Activated CD8-positive, alpha-beta memory T cell treated with anti-CD3 and anti-CD28 coated beads for 24 hours (primary cell): ENCODE data around the gene DAND5.
"Not testable (repeated sequence)": the region's sequence is repeated elsewhere in the genome, so short reads cannot be mapped to it uniquely, and the experiment has no call there.

Experiments
- DNase-seq: peaks from one replicate; pipeline ENCODE4 v3.0.0-alpha.2; 2020

DAND5 gene

GRCh38 chr19:12967907-12968306 is 1.5 kb upstream of the DAND5 start:
- DNase-seq: no peak

DNA sequence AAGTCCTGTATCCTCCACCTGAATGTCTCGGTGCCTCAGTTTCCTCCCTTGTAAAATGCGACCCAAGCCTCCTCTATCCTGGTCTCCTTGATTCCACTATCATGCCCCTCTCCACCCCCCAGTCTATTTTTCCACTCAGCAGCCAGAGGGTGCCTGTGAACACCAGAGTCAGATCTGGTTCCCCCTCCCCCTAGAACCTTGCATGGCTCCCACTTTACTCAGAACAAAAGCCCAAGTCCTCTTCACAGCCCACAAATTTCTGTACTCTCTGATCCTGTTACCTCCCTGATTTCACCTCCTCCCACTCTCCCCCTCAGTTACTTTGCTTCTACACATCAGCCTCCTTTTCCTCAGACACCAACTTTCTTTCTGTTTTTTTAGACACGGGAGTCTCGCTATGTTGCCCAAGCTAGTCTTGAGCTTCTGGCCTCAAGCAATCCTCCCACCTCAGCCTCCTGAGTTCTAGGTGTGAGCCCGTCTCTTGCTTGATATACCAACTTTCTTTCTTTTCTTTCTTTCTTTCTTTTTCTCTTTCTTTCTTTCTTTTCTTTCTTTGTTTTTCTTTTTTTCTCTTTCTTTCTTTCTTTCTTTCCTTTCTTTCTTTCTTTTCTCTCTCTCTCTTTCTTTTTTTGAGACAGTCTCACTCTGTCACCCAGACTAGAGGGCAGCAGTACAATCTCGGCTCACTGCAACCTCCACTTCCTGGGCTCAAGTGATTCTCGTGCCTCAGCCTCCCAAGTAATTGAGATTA is 869 bp downstream of the DAND5 start:
- no peak for DNase-seq

- no peak for DNase-seq
Measured at GRCh38 chr19:12973236-12973635, 3.9 kb downstream of the DAND5 start.

DNA sequence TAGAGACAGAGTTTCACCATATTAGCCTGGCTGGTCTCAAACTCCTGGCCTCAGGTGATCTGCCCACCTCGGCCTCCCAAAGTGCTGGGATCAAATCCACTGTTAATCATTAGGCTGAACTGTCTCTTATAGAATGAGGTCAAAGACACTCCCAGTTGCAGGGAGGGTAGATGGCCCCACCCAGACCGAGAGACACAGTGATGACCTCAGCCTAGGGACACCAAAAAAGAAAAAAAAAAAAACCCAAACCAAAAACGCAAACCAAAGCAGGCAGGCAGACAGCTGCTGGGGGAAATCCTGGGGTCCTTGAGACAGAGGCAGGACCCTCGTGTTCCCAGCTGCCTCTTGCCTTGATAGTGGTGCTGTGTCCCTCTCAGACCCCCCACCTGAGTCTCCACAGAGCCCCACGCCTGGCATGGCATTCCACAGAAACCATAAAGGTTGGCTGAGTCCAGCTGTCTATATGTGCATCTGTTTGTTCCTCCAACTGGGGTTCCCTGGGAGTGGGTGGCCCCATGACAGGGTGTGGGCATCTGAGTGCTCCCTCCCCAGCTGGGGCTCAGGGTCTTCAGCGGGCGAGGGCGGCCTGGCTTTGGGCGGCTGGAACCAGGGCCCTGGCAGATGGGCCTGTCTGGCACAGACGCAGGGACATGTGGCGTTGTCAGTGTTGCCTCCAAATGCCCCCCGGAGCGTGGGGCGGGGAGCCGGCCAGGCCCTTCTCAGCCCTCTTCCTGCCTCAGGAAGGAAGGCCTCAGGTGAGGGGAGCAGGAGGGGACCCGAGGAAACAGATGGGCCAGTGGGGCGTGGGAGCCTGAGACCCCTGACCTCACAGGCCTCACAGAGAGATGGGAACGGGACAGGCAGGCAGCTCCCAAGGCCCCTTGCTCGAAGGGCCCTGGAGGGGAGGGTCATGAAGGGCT is 5.2 kb downstream of the DAND5 start:
- no peak for DNase-seq

GRCh38 chr19:12975221-12975741 is 5.9 kb downstream of the DAND5 start:
- DNase-seq: no peak

GRCh38 chr19:12976109-12976508 is 6.7 kb downstream of the DAND5 start:
- DNase-seq: not testable (repeated sequence)

GRCh38 chr19:12979974-12980373 is 10.6 kb downstream of the DAND5 start:
- no peak for DNase-seq

DNA sequence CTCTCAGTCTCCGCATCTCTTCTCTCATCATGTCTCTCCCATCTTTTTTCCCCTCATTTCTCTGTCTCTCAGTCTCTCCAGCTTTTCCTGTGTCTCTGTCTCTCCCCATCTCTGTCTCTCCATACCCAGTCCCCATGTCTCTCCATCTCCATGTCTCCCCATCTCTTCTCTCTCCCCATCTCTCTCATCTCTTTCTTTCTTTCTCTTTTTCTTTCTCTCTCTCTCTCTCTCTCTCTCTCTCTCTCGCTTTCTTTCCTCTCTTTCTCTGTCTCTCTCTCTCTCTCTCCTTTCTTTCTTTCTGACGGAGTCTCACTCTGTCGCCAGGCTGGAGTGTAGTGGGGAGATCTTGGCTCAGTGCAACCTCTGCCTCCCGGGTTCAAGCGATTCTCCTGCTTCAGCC is 13.3 kb downstream of the DAND5 start:
- no peak for DNase-seq

GRCh38 chr19:12983091-12983490 is 13.7 kb downstream of the DAND5 start:
- no peak for DNase-seq

DNA sequence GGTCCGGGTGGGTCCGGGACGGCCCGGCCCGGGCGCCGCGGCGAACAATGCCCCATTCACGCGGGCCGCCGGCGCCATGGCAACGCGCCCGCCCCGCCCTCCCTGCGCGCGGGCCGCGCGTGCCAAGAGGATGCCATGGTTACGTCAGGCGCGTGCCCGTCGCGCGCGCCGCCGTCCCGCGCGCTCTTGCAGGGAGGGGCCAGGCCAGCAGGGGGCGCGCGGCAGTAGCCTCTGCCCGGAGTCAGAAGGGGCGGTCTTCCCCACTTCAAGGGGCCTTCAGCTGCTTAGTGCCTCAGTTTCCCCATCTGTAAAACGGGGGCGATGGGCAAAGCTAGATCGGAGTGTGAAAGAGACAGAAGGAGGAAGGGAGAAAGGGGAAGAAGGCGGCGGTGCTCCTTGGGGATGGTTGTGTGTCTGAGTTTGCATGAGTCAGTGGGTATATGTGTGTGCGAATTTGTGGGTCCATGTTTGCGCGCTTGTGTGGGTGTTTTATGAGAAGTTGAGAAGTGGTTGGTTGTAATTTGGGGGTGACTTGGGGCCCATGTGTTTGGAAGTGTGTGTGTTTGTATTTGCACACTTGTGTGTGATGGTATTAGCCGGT is 14.3 kb downstream of the DAND5 start:
- peak; percentile 95 for DNase-seq

DNA sequence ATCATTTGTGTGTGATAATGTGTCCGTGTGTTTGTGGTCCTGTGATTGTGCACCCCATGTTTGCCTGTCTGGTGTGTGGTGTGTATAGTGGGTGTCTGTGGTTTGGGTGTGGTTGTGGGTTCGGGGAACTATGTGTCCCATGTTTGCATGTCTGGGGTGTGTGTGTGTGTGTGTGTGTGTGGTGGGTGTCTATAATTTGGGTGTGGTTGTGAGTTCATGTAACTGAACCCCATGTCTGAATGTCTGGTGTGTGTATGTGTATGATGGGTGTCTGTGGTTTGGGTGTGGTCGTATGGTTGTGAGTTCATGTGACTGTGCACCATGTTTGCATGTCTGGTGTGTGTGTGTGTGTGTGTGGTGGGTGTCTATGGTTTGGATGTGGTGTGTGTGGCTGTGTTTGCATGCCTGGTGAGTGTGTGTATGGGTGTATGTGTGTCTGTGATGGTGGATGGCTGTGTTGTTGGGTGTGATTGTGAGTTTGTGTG is 14.8 kb downstream of the DAND5 start:
- no peak for DNase-seq

GRCh38 chr19:12984683-12985048 is 15.3 kb downstream of the DAND5 start:
- DNase-seq: no peak

DNA sequence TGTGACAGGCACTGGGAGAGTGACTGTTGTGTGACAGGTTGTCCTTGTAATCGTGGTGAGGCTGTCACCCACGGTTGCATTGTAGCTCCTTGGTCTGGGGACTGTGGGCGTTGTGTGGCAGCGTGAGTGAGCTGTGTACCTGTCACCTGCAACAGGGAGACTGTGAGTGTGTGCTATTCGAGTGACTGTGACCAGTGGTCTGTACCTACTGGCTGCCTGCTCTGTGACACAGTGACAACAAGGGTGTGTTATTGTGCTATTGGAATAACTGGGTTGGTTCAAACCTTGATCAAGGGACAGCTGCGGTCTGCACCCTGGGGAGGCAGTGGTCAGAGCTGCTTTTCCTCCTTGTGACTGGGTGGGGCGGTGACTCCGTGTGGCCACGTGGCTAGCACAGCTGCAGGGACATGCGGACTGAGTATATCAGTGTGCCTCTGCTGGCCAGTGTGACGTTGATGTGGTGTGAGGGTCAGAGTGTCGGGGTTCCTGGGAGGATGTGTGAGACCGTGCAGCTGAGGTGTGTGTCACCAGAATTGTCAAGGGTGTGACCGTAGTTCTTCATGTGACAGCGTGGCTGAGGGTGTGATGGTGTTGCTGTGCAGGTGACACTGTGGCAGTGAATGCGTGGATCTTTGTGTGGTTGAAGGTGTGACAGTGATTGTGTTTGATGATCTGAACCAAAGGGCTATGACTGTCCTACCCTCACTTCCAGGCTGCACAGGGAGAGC is 15.8 kb downstream of the DAND5 start:
- no peak for DNase-seq

- DNase-seq: no peak
Measured at GRCh38 chr19:12986726-12987125, 17.4 kb downstream of the DAND5 start.

DNA sequence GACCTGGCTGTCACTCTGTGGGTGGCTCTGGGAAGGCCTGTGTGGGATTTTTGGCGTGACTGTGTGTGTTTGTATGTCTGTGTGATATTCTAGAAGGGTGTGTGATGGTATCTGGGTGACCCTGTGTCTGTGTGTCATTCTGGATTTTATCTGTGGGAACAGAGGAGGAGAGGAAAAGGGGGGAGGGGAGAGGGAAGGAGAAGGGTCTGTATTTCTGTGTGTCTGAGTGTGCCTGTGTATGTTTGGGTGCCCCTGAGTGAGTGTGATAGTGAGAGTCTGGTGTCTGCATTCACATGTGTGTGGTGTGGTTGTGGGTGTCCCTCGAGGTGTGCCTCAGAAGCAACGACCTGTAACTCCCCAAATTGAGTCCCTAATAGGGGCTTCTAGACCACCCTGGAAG is 17.8 kb downstream of the DAND5 start:
- no peak for DNase-seq

- DNase-seq: no peak
Measured at GRCh38 chr19:12987781-12988180, 18.4 kb downstream of the DAND5 start.

GRCh38 chr19:12990431-12990830 is 21.1 kb downstream of the DAND5 start:
- no peak for DNase-seq

- DNase-seq: no peak
Measured at GRCh38 chr19:12990853-12991252, 21.5 kb downstream of the DAND5 start.

GRCh38 chr19:12991296-12991695 is 21.9 kb downstream of the DAND5 start:
- no peak for DNase-seq

DNA sequence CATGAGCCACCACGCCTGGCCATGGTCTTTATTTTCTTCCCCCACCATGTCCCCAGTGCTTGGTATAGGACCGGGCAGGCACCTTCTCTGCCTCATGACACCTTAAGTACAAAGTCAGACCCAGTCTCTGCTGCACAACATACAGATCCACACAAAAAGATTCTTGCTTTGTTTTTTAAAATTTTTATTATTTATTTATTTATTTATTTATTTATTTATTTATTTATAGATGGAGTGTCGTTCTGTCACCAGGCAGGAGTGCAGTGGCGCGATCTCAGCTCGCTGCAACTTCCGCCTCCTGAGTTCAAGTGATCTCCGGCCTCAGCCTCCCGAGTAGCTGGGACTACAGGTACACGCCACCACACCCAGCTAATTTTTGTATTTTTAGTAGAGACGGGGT is 23.4 kb downstream of the DAND5 start:
- DNase-seq: no peak

- no peak for DNase-seq
Measured at GRCh38 chr19:12993562-12993961, 24.2 kb downstream of the DAND5 start.

DNA sequence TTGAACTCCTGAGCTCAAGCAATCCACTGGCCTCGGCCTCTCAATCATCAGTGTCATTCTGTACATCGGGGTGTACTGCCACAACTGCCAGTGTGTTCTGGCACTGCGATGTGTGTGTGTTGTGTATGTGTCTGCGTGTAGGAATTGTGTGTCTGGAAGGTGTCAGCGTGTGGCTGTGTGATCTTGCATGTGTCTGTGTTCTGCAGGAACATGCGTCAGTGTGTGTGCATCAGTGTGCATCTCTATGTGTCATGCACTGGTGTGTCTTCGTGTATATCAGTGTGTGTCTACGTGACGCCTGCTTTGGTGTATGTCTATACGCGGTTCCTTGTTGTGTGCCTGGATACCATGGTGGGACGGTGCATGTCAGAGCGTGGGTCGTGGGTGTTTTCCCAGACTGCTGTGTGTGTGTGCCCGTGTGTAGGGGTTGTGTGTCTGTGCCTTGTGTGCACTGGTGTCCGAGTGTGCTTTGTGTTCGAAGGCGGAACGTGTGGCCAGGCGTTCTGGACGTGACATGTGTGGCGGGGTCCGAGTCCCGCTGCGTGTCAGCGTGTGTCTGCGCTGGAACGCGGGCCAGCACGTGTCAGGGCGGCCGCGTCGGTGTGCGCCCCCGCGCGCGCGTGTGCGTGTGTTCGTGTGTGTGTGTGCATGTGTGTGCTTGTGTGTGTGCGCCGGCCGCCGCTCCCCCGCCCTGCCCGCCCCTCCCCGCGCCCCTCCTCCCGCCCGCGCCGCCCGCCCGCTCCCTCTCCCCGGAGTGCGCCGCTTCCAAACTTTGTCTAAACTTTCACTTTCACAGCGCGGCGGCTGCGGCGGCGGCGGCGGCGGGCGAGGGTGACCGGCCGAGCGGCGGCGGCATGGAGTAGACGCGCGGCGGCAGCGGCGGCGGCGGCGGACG is 25.6 kb downstream of the DAND5 start, which contains the start of gene NFIX:
Gene NFIX, plus strand, starts transcription at position 775 of the 895 bp plus-strand sequence. CDS start 363 bp downstream, outside the sequence.
- DNase-seq: peak; percentile 79
